ENCODE results near the gene CORIN.

The CORIN gene

GRCh38 chr4:47837908-47838294 is at the start of gene CORIN:
Gene CORIN, minus strand, starts transcription at chr4:47838067. Its CDS starts 118 bp downstream, at chr4:47837949.
- no peak for DNase-seq (ENCODE audit: low read depth)
- peak within 1 kb of the TSS; percentile 43 for H3K4me3 ChIP-seq (ENCODE audit: low read depth, low read length)
- in situ Hi-C loops (cut with HindIII; ENCODE audit: low sequenced_read_pairs) = no loop called here
- TF ChIP-seq CTCF (IDR thresholded peaks at IDR 0.05; ENCODE audit: low read depth, low read length, missing control alignments) = no peak

GRCh38 chr4:47882228-47882627 is 44.4 kb upstream of the CORIN start:
- in situ Hi-C loops (cut with HindIII; ENCODE audit: low sequenced_read_pairs) = no loop called here
- no peak for DNase-seq (ENCODE audit: low read depth)
- no peak overlapping the region for H3K4me3 ChIP-seq (ENCODE audit: low read depth, low read length)
- TF ChIP-seq CTCF (IDR thresholded peaks at IDR 0.05; ENCODE audit: low read depth, low read length, missing control alignments) = no peak

GRCh38 chr4:47879458-47879857 is 41.6 kb upstream of the CORIN start:
- in situ Hi-C loops (cut with HindIII; ENCODE audit: low sequenced_read_pairs) = no loop called here
- no peak for DNase-seq (ENCODE audit: low read depth)
- H3K4me3 ChIP-seq (ENCODE audit: low read depth, low read length) = no peak overlapping the region
- no peak for TF ChIP-seq CTCF (IDR thresholded peaks at IDR 0.05; ENCODE audit: low read depth, low read length, missing control alignments)

- no peak overlapping the region for H3K4me3 ChIP-seq (ENCODE audit: low read depth, low read length)
- DNase-seq (ENCODE audit: low read depth) = no peak
- in situ Hi-C loops (cut with HindIII; ENCODE audit: low sequenced_read_pairs) = no loop called here
- TF ChIP-seq CTCF (IDR thresholded peaks at IDR 0.05; ENCODE audit: low read depth, low read length, missing control alignments) = no peak
Observed at GRCh38 chr4:47876784-47877546, 39.1 kb upstream of the CORIN start.

- no peak overlapping the region for H3K4me3 ChIP-seq (ENCODE audit: low read depth, low read length)
- in situ Hi-C loops (cut with HindIII; ENCODE audit: low sequenced_read_pairs) = no loop called here
- no peak for TF ChIP-seq CTCF (IDR thresholded peaks at IDR 0.05; ENCODE audit: low read depth, low read length, missing control alignments)
- no peak for DNase-seq (ENCODE audit: low read depth)
Observed at GRCh38 chr4:47876310-47876709, 38.4 kb upstream of the CORIN start.

- H3K4me3 ChIP-seq (ENCODE audit: low read depth, low read length) = no peak overlapping the region
- in situ Hi-C loops (cut with HindIII; ENCODE audit: low sequenced_read_pairs) = no loop called here
- TF ChIP-seq CTCF (IDR thresholded peaks at IDR 0.05; ENCODE audit: low read depth, low read length, missing control alignments) = no peak
- DNase-seq (ENCODE audit: low read depth) = no peak
Observed at GRCh38 chr4:47873877-47874541, 36.1 kb upstream of the CORIN start.

Measured in astrocyte of the cerebellum (primary cell).